Peyer's patch (tissue), 4 donors: ENCODE results near the gene OARD1. TPM values are rescaled to one million over a fixed set of nuclear protein-coding genes. Genes with fewer than 3 reads are reported as not detected.

ENCODE experiments used
- DNase-seq, 3 donors: peaks; one replicate each; pipeline ENCODE4 v3.0.0-alpha.2; 2017 to 2019
- H3K27ac ChIP-seq, 4 donors: fragments of 200-600 bp; sonication (generic); one replicate each; pipeline ENCODE4 v1.5.1; 2016 to 2019
- H3K27me3 ChIP-seq, 2 donors: fragments of 200-600 bp; sonication (generic); one replicate each; pipeline ENCODE4 v1.5.1; 2019
- H3K36me3 ChIP-seq, 3 donors: fragments of 200-600 bp; sonication (generic); one replicate each; pipeline ENCODE4 v1.5.1; 2016 to 2019
- H3K4me1 ChIP-seq, 4 donors: fragments of 200-600 bp; sonication (generic); one replicate each; pipeline ENCODE4 v1.5.1; 2016 to 2019
- H3K4me3 ChIP-seq, 4 donors: fragments of 200-600 bp; sonication (generic); 1 replicate in 3 of 4; 2 replicates in 1 of 4; pipeline ENCODE4 v1.5.1; 2016 to 2019; ENCODE audit warnings: mild to moderate bottlenecking in 1 of 4
- H3K9me3 ChIP-seq, 4 donors: fragments of 200-600 bp; sonication (generic); one replicate each; pipeline ENCODE4 v1.5.1; 2016 to 2019; ENCODE audit warnings: mild to moderate bottlenecking in 1 of 4
- POLR2A ChIP-seq, 2 donors: fragments of 450-650 bp; IDR thresholded peaks; one replicate each; pipeline ENCODE4 v1.5.1; 2017; ENCODE audit warnings: antibody characterized with exemption in 2 of 2, mild to moderate bottlenecking in 2 of 2, moderate library complexity in 2 of 2
- total RNA-seq, 4 donors: library from RNA; depleted of rRNA; stranded (reverse); fragments of >200 nt; gene quantifications; one replicate each; pipeline ENCODE4 v1.1.0, GENCODE V29; 2016
- TF ChIP-seq, protein P1 (sequence below), 6 experiments: fragments of 450-650 bp in 4 of 6; fragments of 200-600 bp in 2 of 6; sonication (generic) in 1 of 6; IDR thresholded peaks; one replicate each; pipeline ENCODE4 v1.5.1; 2017 to 2019; ENCODE audit warnings: antibody characterized with exemption in 6 of 6, mild to moderate bottlenecking in 3 of 6, moderate library complexity in 1 of 6

Gene OARD1
- total RNA-seq, 4 donors from 2014 or later, result 33.3 to 49.5 (median 39.6) TPM

DNA sequence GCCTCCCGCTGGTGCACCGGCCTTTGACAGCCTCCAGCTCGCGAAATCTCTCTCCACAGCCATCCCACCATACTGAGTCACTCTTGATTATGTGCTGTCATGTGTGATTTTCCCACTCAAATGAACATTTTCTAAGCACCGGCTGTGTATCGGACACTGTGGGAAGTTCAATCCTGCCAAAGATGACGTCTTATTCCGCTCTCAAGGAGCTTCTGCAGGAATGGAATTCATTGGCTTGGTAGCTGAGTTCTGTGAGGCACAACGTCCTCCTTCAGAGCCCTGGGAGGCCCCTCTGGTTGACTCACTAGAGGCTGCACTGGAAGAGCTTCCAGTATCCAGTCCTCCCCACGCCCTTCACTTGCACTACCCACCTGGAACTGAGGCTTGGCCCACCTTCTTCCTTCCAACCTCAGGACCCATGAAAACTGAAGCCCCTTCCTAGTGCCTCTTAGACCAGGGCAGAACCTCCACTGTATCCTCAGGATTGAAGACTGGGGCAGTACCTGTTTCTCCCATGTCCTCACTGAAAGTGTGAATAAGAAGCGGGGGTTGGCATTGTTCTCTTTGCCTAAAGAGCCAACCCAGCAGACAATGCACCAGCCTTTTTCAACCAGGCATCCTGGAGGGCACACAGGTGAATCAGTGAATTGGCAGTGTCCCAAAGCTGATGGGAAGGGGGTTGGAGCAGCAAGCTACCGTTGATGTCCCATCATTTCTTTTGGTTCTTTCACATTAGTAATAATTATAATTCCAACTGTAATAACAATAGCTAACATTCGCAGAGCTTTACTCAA is 34.9 kb downstream of the OARD1 start:
- Histone ChIP-seq H3K4me3 (no peak overlapping the region), H3K4me1 (peaks cover 0 to 30% (median 2%) of the 10 kb centered on the region in 4 donors), H3K27me3 (no peaks in the 10 kb centered on the region), H3K27ac (no peak overlapping the region), H3K36me3 (peaks cover 0 to 5% (median 0%) of the 10 kb centered on the region in 3 donors), H3K9me3 (no peaks in the 10 kb centered on the region)
- DNase-seq, result no peak
- no peak for TF ChIP-seq POLR2A (IDR thresholded peaks at IDR 0.05)
- TF ChIP-seq, protein P1, sequence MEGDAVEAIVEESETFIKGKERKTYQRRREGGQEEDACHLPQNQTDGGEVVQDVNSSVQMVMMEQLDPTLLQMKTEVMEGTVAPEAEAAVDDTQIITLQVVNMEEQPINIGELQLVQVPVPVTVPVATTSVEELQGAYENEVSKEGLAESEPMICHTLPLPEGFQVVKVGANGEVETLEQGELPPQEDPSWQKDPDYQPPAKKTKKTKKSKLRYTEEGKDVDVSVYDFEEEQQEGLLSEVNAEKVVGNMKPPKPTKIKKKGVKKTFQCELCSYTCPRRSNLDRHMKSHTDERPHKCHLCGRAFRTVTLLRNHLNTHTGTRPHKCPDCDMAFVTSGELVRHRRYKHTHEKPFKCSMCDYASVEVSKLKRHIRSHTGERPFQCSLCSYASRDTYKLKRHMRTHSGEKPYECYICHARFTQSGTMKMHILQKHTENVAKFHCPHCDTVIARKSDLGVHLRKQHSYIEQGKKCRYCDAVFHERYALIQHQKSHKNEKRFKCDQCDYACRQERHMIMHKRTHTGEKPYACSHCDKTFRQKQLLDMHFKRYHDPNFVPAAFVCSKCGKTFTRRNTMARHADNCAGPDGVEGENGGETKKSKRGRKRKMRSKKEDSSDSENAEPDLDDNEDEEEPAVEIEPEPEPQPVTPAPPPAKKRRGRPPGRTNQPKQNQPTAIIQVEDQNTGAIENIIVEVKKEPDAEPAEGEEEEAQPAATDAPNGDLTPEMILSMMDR (IDR thresholded peaks at IDR 0.05), result no peak

DNA sequence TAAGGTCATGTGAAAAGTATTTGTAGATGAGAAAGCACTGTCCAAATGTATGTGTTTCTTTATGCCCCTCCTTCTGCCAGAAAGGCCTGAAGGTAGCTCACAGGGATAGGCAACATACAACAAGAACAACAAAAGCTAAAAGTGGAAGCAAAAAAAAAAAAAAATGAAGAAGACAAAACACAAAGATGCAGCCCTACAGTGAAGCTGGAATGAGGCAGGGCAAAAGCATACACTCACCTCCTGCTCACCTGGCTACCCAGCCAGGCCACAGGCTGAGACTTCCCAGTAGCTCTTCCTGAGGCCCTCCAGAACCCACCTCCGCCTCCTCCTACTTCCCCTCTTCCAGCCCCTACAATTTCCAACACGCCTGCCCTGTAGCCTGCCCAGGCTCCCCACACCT is 35.6 kb downstream of the OARD1 start:
- H3K4me3 ChIP-seq, result no peak overlapping the region
- no peak overlapping the region for H3K27ac ChIP-seq
- H3K27me3 ChIP-seq, result no peaks in the 10 kb centered on the region
- no peak for DNase-seq
- peaks cover 0 to 30% (median 2%) of the 10 kb centered on the region in 4 donors for H3K4me1 ChIP-seq
- TF ChIP-seq POLR2A (IDR thresholded peaks at IDR 0.05), result no peak
- TF ChIP-seq, protein P1 (IDR thresholded peaks at IDR 0.05), result no peak
- peaks cover 0 to 5% (median 0%) of the 10 kb centered on the region in 3 donors for H3K36me3 ChIP-seq
- no peaks in the 10 kb centered on the region for H3K9me3 ChIP-seq

DNA sequence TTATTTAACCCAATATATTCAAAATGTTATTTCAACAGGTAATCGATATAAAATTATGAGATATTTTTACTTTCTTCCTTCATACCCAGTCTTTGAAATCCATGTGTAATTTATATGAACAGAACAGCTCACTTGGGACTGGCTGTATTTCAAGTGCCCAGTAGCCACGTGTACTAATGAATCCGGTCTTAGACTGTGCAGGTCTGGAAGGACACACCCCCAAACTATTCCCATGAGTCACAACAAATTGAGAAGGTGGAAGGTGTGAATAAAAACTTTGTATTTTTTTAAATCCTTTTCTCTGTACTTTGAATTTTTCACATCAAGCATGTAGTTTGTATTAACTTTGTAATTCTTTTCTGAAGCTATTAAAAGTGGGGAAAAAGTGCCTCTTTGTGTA is 36.0 kb downstream of the OARD1 start:
- H3K9me3 ChIP-seq, result no peaks in the 10 kb centered on the region
- no peak overlapping the region for H3K27ac ChIP-seq

GRCh38 chr6:41033776-41034175 is 38.4 kb downstream of the OARD1 start:
- Histone ChIP-seq H3K4me3 (no peak overlapping the region), H3K36me3 (peaks cover 0 to 5% (median 0%) of the 10 kb centered on the region in 3 donors), H3K4me1 (peaks cover 0 to 20% (median under 1%) of the 10 kb centered on the region in 4 donors), H3K27me3 (no peaks in the 10 kb centered on the region), H3K27ac (no peak overlapping the region), H3K9me3 (no peaks in the 10 kb centered on the region)
- no peak for DNase-seq
- no peak for TF ChIP-seq POLR2A (IDR thresholded peaks at IDR 0.05)
- TF ChIP-seq, protein P1 (IDR thresholded peaks at IDR 0.05), result no peak

More for the DNA sequence above, 36.0 kb downstream of the OARD1 start:
- Histone ChIP-seq H3K27me3 (no peaks in the 10 kb centered on the region), H3K4me1 (peaks cover 0 to 30% (median 2%) of the 10 kb centered on the region in 4 donors), H3K4me3 (no peak overlapping the region), H3K36me3 (peaks cover 0 to 5% (median 0%) of the 10 kb centered on the region in 3 donors)
- no peak for TF ChIP-seq POLR2A (IDR thresholded peaks at IDR 0.05)
- TF ChIP-seq, protein P1 (IDR thresholded peaks at IDR 0.05), result no peak
- no peak for DNase-seq

DNA sequence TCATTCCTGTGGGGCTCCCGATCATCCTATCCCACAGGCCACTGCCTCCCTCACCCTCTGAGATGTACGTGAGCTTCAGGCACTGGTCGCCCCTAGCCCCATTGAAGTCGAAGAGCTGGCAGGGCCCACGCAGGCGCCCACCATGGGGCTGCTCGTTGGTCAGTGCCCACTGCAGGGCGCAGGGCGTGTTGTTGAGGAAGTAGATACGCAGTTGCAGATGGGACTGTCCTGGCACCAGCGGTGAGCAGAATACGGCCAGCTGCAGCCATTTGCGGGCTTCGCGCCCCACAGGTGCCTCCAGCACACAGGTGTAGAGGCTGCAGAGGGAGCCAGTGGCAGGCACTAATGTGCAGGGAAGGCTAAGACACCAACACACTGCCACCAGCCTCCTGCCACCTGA is 39.3 kb downstream of the OARD1 start:
- Histone ChIP-seq H3K4me1 (peaks cover 0 to 27% (median 5%) of the 10 kb centered on the region in 4 donors), H3K27ac (no peak overlapping the region), H3K27me3 (no peaks in the 10 kb centered on the region), H3K9me3 (no peaks in the 10 kb centered on the region), H3K4me3 (no peak overlapping the region), H3K36me3 (peaks cover 0 to 5% (median 0%) of the 10 kb centered on the region in 3 donors)
- DNase-seq, result no peak
- TF ChIP-seq, protein P1 (IDR thresholded peaks at IDR 0.05), result no peak
- TF ChIP-seq POLR2A (IDR thresholded peaks at IDR 0.05), result no peak
